Breast epithelium (tissue), 4 donors: Measurements from ENCODE around the gene JKAMP. TPM values are rescaled to one million over a fixed set of nuclear protein-coding genes. Genes with fewer than 3 reads are reported as not detected.

Source experiments
- DNase-seq, 2 donors: peaks; one replicate each; pipeline ENCODE4 v3.0.0-alpha.2; 2019; ENCODE audit warnings: low spot score in 2 of 2
- H3K27ac ChIP-seq, 2 donors: fragments of 200-600 bp; sonication (generic) in 1 of 2; one replicate each; pipeline ENCODE4 v1.5.1; 2016 to 2019; ENCODE audit warnings: mild to moderate bottlenecking in 1 of 2
- H3K27me3 ChIP-seq, 2 donors: fragments of 200-600 bp; sonication (generic) in 1 of 2; one replicate each; pipeline versions ENCODE4 v1.5.1 to v1.6.0; 2017 to 2019; ENCODE audit warnings: control low read depth in 1 of 2, mild to moderate bottlenecking in 1 of 2
- H3K36me3 ChIP-seq: fragments of 200-600 bp; one replicate; pipeline ENCODE4 v1.5.1; 2019
- H3K4me1 ChIP-seq, 2 donors: fragments of 200-600 bp; sonication (generic); one replicate each; pipeline ENCODE4 v1.5.1; 2016 to 2019; ENCODE audit warnings: control low read depth in 1 of 2
- H3K4me3 ChIP-seq, 3 donors: fragments of 200-600 bp; sonication (generic); 1 replicate in 2 of 3; 2 replicates in 1 of 3; pipeline ENCODE4 v1.5.1; 2016 to 2019; ENCODE audit warnings: mild to moderate bottlenecking in 3 of 3, moderate library complexity in 2 of 3
- H3K9me3 ChIP-seq, 2 donors: fragments of 200-600 bp; sonication (generic) in 1 of 2; one replicate each; pipeline ENCODE4 v1.5.1; 2016 to 2019; ENCODE audit warnings: control low read depth in 1 of 2
- POLR2A ChIP-seq: fragments of 450-650 bp; IDR thresholded peaks from one replicate; pipeline ENCODE4 v1.6.1; 2016; ENCODE audit warnings: antibody characterized with exemption, mild to moderate bottlenecking, moderate library complexity
- POLR2AphosphoS5 ChIP-seq, 3 donors: sonication (generic); formaldehyde crosslinking; IDR thresholded peaks; one replicate each; pipeline ENCODE4 v1.6.1; 2017; ENCODE audit warnings: antibody characterized with exemption in 3 of 3
- intact Hi-C: fragments of 100-400 bp; cut with DNase I; formaldehyde crosslinking; loops from one replicate; pipeline ENCODE4 v1.15.1; 2023; ENCODE audit warnings: low total_unique reads
- total RNA-seq, 3 donors: library from RNA; depleted of rRNA; stranded (reverse); fragments of >200 nt; gene quantifications; one replicate each; pipeline ENCODE4 v1.1.0, GENCODE V29; 2016
- TF ChIP-seq, protein P1 (sequence below), 3 donors: fragments of 450-650 bp; IDR thresholded peaks; one replicate each; pipeline ENCODE4 v1.5.1; 2016 to 2017; ENCODE audit warnings: antibody characterized with exemption in 3 of 3, mild to moderate bottlenecking in 3 of 3, moderate library complexity in 3 of 3

The JKAMP gene
- total RNA-seq, 3 donors from 2014 or later, result 53.4 to 74.8 (median 64.8) TPM

DNA sequence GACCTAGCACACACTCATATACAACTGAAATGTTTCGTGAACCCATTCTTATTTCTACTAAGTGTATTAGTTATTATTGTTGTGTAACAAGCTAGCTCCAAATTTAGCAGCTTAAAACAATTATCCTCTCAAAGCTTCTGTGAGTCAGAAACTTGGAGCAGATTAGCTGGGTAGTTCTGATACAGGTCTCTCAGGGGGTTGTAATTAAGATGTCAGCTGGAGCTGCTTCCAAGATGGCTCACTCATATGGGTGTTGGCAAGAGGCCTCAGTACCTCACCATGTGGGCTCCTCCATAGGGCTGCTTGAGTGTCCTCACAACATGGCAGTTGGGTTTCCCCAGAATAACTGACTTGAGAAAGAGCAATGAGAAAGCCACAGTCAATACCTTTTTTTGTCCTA, 28.9 kb upstream of the JKAMP start:
- Histone ChIP-seq H3K4me1 (no peaks in the 10 kb centered on the region), H3K36me3 (no peaks in the 10 kb centered on the region), H3K27ac (peak overlapping the region in 1 of 2 donors; percentile 74), H3K27me3 (no peaks in the 10 kb centered on the region), H3K9me3 (no peaks in the 10 kb centered on the region), H3K4me3 (no peak overlapping the region)
- TF ChIP-seq POLR2A (no peak), POLR2AphosphoS5 (IDR thresholded peaks at IDR 0.05) (no peak)
- TF ChIP-seq, protein P1, sequence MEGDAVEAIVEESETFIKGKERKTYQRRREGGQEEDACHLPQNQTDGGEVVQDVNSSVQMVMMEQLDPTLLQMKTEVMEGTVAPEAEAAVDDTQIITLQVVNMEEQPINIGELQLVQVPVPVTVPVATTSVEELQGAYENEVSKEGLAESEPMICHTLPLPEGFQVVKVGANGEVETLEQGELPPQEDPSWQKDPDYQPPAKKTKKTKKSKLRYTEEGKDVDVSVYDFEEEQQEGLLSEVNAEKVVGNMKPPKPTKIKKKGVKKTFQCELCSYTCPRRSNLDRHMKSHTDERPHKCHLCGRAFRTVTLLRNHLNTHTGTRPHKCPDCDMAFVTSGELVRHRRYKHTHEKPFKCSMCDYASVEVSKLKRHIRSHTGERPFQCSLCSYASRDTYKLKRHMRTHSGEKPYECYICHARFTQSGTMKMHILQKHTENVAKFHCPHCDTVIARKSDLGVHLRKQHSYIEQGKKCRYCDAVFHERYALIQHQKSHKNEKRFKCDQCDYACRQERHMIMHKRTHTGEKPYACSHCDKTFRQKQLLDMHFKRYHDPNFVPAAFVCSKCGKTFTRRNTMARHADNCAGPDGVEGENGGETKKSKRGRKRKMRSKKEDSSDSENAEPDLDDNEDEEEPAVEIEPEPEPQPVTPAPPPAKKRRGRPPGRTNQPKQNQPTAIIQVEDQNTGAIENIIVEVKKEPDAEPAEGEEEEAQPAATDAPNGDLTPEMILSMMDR (IDR thresholded peaks at IDR 0.05), result no peak
- intact Hi-C loops, result no loop called here
- DNase-seq, result no peak

DNA sequence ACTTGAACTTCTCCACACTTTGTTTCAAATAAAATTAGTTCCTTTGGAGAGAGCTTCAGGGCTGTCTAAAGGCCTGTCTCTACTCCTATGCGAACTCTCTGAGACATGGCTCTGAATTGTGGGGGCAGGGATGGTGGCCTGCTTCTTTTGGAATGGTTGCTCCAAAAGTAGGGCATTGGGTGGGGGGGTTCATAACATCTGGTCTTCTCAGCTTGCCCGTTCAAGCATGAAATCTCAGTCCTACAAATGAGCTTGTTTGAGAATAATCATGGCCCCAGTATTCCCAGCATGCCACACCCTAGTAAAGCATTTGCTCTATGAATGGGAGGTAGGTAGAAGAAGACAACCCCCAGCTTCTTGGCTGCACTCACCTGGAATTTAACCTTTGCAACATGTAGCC, 25.8 kb upstream of the JKAMP start:
- no peak for DNase-seq
- Histone ChIP-seq H3K9me3 (no peaks in the 10 kb centered on the region), H3K4me3 (no peak overlapping the region), H3K27ac (no peak overlapping the region), H3K36me3 (no peaks in the 10 kb centered on the region), H3K27me3 (no peaks in the 10 kb centered on the region), H3K4me1 (no peaks in the 10 kb centered on the region)
- TF ChIP-seq POLR2AphosphoS5 (IDR thresholded peaks at IDR 0.05) (no peak), POLR2A (no peak)
- TF ChIP-seq, protein P1 (IDR thresholded peaks at IDR 0.05), result no peak
- intact Hi-C loops, result no loop called here

DNA sequence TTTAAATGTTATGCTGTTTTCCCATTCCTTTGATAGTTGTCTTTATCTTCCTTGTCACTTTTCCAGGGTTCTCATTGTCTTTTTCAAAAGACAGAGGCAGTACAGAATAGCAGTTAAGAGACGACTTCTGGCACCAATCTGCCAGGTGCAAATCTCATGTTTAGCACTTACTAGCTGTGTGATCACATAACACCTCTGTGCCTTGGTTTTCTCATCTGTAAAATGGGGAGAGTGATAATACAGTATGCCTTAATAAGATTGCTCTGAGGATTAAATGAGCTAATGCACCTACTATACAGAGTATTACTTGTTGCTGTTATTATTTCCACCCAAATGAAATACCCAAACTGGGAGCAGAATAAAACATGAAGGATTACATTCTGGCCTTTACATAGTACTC, 23.9 kb upstream of the JKAMP start:
- no peak for DNase-seq
- intact Hi-C loops, result no loop called here
- peaks cover 4 to 9% of the 10 kb centered on the region in 2 donors for H3K4me1 ChIP-seq
- H3K27me3 ChIP-seq, result no peaks in the 10 kb centered on the region
- TF ChIP-seq, protein P1 (IDR thresholded peaks at IDR 0.05), result no peak
- TF ChIP-seq POLR2A (no peak), POLR2AphosphoS5 (IDR thresholded peaks at IDR 0.05) (no peak)
- no peaks in the 10 kb centered on the region for H3K36me3 ChIP-seq
- H3K4me3 ChIP-seq, result no peak overlapping the region
- H3K27ac ChIP-seq, result no peak overlapping the region
- no peaks in the 10 kb centered on the region for H3K9me3 ChIP-seq

DNA sequence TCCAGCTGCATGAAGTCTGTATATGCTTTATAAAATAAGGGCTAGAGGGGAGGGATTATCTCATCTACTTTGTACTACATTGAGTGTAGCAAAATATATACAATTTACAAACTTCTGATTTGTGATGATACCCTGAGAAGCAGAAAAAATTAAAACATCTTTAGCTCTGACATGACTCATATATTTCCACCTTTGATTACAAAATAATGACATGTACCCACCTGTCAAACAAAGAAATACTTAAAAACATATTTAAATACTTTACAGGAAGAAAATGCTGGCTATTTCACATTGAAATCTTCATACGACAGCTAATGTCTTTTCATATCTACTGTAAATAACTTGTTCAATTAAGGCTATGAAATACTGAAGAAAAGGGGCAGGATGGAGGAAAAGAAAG, 22.4 kb upstream of the JKAMP start:
- no peak for DNase-seq
- TF ChIP-seq POLR2A, result no peak
- TF ChIP-seq, protein P1 (IDR thresholded peaks at IDR 0.05), result no peak
- no peak for TF ChIP-seq POLR2AphosphoS5 (IDR thresholded peaks at IDR 0.05)
- intact Hi-C loops, result no loop called here
- Histone ChIP-seq H3K9me3 (no peaks in the 10 kb centered on the region), H3K4me3 (no peak overlapping the region), H3K27ac (no peak overlapping the region), H3K27me3 (no peaks in the 10 kb centered on the region), H3K36me3 (no peaks in the 10 kb centered on the region), H3K4me1 (peaks cover 4 to 9% of the 10 kb centered on the region in 2 donors)

DNA sequence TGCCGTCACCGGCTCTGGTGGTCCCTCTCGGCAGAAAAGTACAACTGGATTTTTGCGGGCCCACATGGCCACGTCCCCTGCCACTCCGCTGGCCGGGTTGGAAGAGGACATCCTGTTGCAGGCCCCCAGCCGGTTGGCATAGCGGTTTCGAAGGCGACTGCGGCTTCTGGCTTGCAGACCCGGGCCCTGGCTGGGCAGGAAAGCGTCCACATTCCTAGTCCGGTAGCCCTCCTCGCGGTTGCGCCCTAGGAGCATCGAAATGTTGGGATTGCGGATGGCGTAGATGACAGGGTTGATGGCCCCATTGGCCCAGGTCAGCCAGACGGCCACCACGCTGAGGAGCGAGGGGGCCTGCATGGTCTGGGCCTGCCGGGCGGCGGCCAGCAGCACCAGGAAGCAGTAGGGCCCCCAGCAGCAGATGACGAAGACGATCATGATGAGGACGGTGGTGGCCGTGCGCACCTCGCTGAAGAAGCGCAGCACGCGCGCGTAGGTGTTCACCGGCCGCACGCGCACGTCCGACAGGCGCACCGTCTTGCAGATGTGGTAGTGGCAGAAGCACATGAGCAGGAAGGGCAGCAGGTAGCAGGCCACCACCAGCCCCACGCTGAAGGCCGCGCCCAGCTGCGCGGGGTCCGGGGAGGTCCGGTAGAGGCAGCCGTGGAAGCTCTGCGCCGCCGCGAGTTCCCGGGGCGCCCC, 20.4 kb upstream of the JKAMP start:
- TF ChIP-seq, protein P1 (IDR thresholded peaks at IDR 0.05), result no peak
- no peak for TF ChIP-seq POLR2AphosphoS5 (IDR thresholded peaks at IDR 0.05)
- no peak for TF ChIP-seq POLR2A
- peaks cover 4 to 9% of the 10 kb centered on the region in 2 donors for H3K4me1 ChIP-seq
- intact Hi-C loops, result no loop called here
- H3K9me3 ChIP-seq, result no peaks in the 10 kb centered on the region
- peak overlapping the region; percentile 67 to 88 (median 76) for H3K4me3 ChIP-seq
- no peaks in the 10 kb centered on the region for H3K36me3 ChIP-seq
- peak overlapping the region; percentile 70 to 90 for H3K27ac ChIP-seq
- H3K27me3 ChIP-seq, result no peaks in the 10 kb centered on the region
- no peak for DNase-seq
